GM12878 (cell line): ENCODE results near the gene EFCAB9. TPM values are rescaled to one million over a fixed set of nuclear protein-coding genes. Genes with fewer than 3 reads are reported as not detected.

Experiments
- ATAC-seq: fragments of 200-7000 bp; cut with Tn5 transposase; 3 replicates; pipeline ENCODE4 v1.9.1; 2020; ENCODE audit warnings: mild to moderate bottlenecking, moderate library complexity
- BruUV-seq: library from RNA; stranded (reverse); fragments of 400-500 nt; replicated peaks from 2 replicates; lab custom pipeline; 2021; lab: Mats Ljungman, UMichigan
- CTCF ChIA-PET: fragments of 300-600 bp; sonication (Branson Sonifier 250); formaldehyde crosslinking; extraction: SDS; loops from one replicate; lab custom pipeline; 2021; ENCODE audit warnings: inconsistent platforms; lab: Yijun Ruan, JAX
- POLR2A ChIA-PET: fragments of 350-600 bp; formaldehyde crosslinking; extraction: SDS; loops from one replicate; lab custom pipeline; 2021; ENCODE audit warnings: inconsistent platforms; lab: Charles Lee
- RAD21 ChIA-PET: fragments of 300-600 bp; sonication (Branson Sonifier 250); formaldehyde crosslinking; loops from one replicate; lab custom pipeline; 2023; ENCODE audit warnings: antibody characterized with exemption; ENCODE audit not compliant: unreplicated experiment; lab: Charles Lee
- SMC1A ChIA-PET: fragments of 300-600 bp; sonication (Branson Sonifier 250); formaldehyde crosslinking; loops from one replicate; lab custom pipeline; 2023; ENCODE audit not compliant: unreplicated experiment, uncharacterized antibody; lab: Charles Lee
- DNase-seq: peaks from one replicate; pipeline ENCODE4 v3.0.0-alpha.2; 2011; ENCODE audit warnings: low read depth, low spot score
- FAIRE-seq: peaks from 3 replicates; lab custom pipeline; 2011; peaks lifted over from hg19 to GRCh38; lab: Jason Lieb, UNC
- H2AFZ ChIP-seq: 2 replicates; pipeline ENCODE4 v1.6.0; 2011; ENCODE audit warnings: low read depth, low read length, control low read depth; ENCODE audit not compliant: control insufficient read depth
- H3K27ac ChIP-seq: 2 replicates; pipeline ENCODE4 v1.5.1; 2011; ENCODE audit warnings: control low read depth; ENCODE audit not compliant: control insufficient read depth, insufficient read depth
- H3K27me3 ChIP-seq, 2 experiments: replicated peaks in 1 of 2; 2 replicates each; pipeline versions ENCODE4 v1.6.0 to v1.6.1; 2011; ENCODE audit warnings: low read length in 1 of 2; ENCODE audit not compliant: control insufficient read depth in 2 of 2, insufficient read depth in 2 of 2
- H3K36me3 ChIP-seq, 2 experiments: 2 replicates each; pipeline ENCODE4 v1.5.1; 2011; ENCODE audit warnings: low read length in 1 of 2; ENCODE audit not compliant: control insufficient read depth in 2 of 2, insufficient read depth in 2 of 2
- H3K4me1 ChIP-seq: 2 replicates; pipeline ENCODE4 v1.6.1; 2011; ENCODE audit warnings: mild to moderate bottlenecking, low read length, moderate library complexity, mixed read lengths; ENCODE audit not compliant: control insufficient read depth, insufficient read depth
- H3K4me2 ChIP-seq: 2 replicates; pipeline ENCODE4 v1.6.0; 2011; ENCODE audit warnings: control low read depth; ENCODE audit not compliant: control insufficient read depth, insufficient read depth
- H3K4me3 ChIP-seq: fragments of 200-600 bp; sonication (generic); 2 replicates; pipeline ENCODE4 v1.5.1; 2016
- H3K79me2 ChIP-seq: 2 replicates; pipeline ENCODE4 v1.6.0; 2011; ENCODE audit warnings: low read length; ENCODE audit not compliant: control insufficient read depth, insufficient read depth
- H3K9ac ChIP-seq: 2 replicates; pipeline ENCODE4 v1.8.0; 2011; ENCODE audit warnings: low read length, control low read depth, mixed read lengths; ENCODE audit not compliant: control insufficient read depth, insufficient read depth
- H3K9me3 ChIP-seq: replicated peaks from 3 replicates; pipeline ENCODE4 v1.5.1; 2011; ENCODE audit warnings: mild to moderate bottlenecking, low read length; ENCODE audit not compliant: control insufficient read depth, insufficient read depth
- H4K20me1 ChIP-seq: 2 replicates; pipeline ENCODE4 v1.6.0; 2011; ENCODE audit not compliant: control insufficient read depth, insufficient read depth
- FOXK2 ChIP-seq: fragments of 450-650 bp; IDR thresholded peaks from 2 replicates; pipeline ENCODE4 v1.6.1; 2017; ENCODE audit warnings: mild to moderate bottlenecking, moderate library complexity
- KDM1A ChIP-seq: fragments of 200-600 bp; sonication (generic); IDR thresholded peaks from 2 replicates; pipeline ENCODE4 v1.6.1; 2016; ENCODE audit warnings: borderline replicate concordance
- SUZ12 ChIP-seq: fragments of 200-600 bp; sonication (generic); IDR thresholded peaks from one replicate; pipeline ENCODE4 v1.6.1; 2018; ENCODE audit warnings: antibody characterized with exemption, mild to moderate bottlenecking; ENCODE audit not compliant: unreplicated experiment
- ZZZ3 ChIP-seq: IDR thresholded peaks from 2 replicates; pipeline ENCODE4 v1.6.1; 2011; ENCODE audit warnings: low read depth; ENCODE audit not compliant: control insufficient read depth, insufficient read length
- WGBS: methylation state at CpG from one replicate; pipeline ENCODE4 v1.1.6; 2016; ENCODE audit warnings: low lambda C conversion rate; ENCODE audit not compliant: insufficient replicate concordance, insufficient coverage; ENCODE audit errors: missing lambda C conversion rate; 5-methylcytosine and 5-hydroxymethylcytosine counted together
- in situ Hi-C: fragments of 300-500 bp; cut with MboI; formaldehyde crosslinking; loops from 9 replicates; pipeline ENCODE4 v1.14.3; 2018; ENCODE audit warnings: mixed read lengths
- intact Hi-C: fragments of 100-400 bp; cut with micrococcal nuclease; formaldehyde crosslinking; loops from one replicate; pipeline ENCODE4 v1.14.2; 2022; ENCODE audit not compliant: unreplicated experiment
- polyA plus RNA-seq, 11 experiments: library from polyadenylated mRNA; depleted of rRNA in 4 of 11; unstranded in 6 of 11; stranded (reverse) in 5 of 11; fragments of >200 nt; fragmentation: Nextera tagmentation in 4 of 11; fragmentation: Illumina TruSeq in 1 of 11; extraction: Ambion mirVana in 4 of 11; extraction: Trizol in 1 of 11; gene quantifications; 1 replicate in 1 of 11; 2 replicates in 10 of 11; pipeline versions ENCODE4 v1.2.1 to v1.2.3, GENCODE V29; 2011 to 2016; ENCODE audit warnings: inconsistent platforms in 2 of 11, missing spikeins in 2 of 11, low read depth in 1 of 11
- total RNA-seq, 4 experiments: library from RNA; depleted of rRNA in 3 of 4; stranded (reverse); fragments of >200 nt in 3 of 4; fragmentation: Illumina TruSeq in 1 of 4; extraction: Trizol in 1 of 4; gene quantifications; 2 replicates each; pipeline versions ENCODE4 v1.2.1 to v1.2.3, GENCODE V29; 2013 to 2021

The EFCAB9 gene
- total and polyA plus RNA-seq, 10 of the 15 experiments (the other 5 are each of a cell fraction or from before 2014, with no cell fraction given) = 0.73 TPM; not detected in 9

DNA sequence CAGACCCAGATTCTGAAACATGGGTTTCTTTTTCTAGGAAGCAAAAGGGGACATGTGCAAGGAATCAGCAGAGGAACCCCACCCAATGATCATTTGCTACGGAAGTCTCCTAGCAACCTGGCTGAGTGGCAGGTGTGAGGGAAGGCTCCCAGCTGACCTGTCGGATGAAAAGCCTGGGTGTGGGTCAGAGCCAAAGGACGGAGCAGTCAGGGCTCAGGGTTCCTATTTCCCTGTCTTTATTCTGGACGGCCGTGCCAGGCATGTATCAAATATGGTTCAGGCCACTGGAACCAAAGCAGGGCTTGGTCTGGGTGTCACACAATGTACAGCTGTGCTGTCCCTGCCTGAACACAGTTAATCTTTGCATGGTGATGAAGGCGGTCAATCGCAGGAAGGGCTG is 26.1 kb upstream of the EFCAB9 start:
- no peak for FAIRE-seq

DNA sequence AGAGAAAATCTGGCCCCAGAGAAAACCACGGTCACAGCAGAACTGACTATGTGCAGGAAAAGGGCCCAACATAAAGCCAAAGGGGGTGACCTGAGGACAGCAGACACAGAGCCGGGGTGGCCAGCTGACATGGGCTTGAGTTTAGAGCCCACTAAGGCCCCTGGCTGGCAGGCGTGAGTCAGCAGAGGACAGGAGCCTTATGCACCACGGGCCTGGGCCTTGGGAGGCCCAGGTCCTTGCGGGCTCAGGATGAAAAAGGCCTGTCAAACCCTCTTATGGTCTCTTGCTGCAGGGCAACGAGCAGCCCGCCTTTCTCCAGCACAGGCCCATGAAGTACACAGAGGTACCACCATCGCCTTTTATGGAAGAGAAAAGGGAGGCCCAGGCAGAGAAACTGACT is 25.7 kb upstream of the EFCAB9 start:
- in situ Hi-C loops (no loop called here), intact Hi-C loops (no loop called here)
- FAIRE-seq (no peak), DNase-seq (no peak), ATAC-seq (no peak)
- 86% methylated on average over 8 of the region's 8 CpGs for WGBS
- Histone ChIP-seq H3K4me1 (peaks cover 30% of the 10 kb centered on the region), H3K36me3 (peaks cover 18 to 21% of the 10 kb centered on the region in 2 experiments), H3K4me3 (no peak overlapping the region), H3K27ac (no peak overlapping the region), H3K9ac (no peak overlapping the region), H4K20me1 (peaks cover 9% of the 10 kb centered on the region), H3K27me3 (no peaks in the 10 kb centered on the region)
- SMC1A ChIA-PET = interaction anchor here (0.7 kb wide), 1 partner anchor 12 kb away, joined by 3 read pairs; no protein-coding TSS in a partner anchor
- POLR2A ChIA-PET = interaction anchor here (0.6 kb wide), 1 partner anchor 23 kb away, joined by 3 read pairs; no protein-coding TSS in a partner anchor
- RAD21 ChIA-PET = no interaction called here
- no TSS peak for BruUV-seq
- CTCF ChIA-PET = no interaction called here
- TF ChIP-seq ZZZ3 (no peak), SUZ12 (no peak), KDM1A (no peak)
- TF ChIP-seq, all 136 proteins: peak for 0
- Histone ChIP-seq H2AFZ (no peak overlapping the region), H3K9me3 (no peaks in the 10 kb centered on the region; the same call in 2 of the 3 replicates), H3K79me2 (peaks cover 88% of the 10 kb centered on the region), H3K4me2 (no peak overlapping the region)

More for the DNA sequence above, 26.1 kb upstream of the EFCAB9 start:
- in situ Hi-C loops (no loop called here), intact Hi-C loops (no loop called here)
- ATAC-seq (no peak), DNase-seq (no peak)
- WGBS = 94% methylated on average over 7 of the region's 7 CpGs
- no peaks in the 10 kb centered on the region for H3K27me3 ChIP-seq
- SMC1A ChIA-PET = interaction anchor here (0.7 to 3.2 kb wide), 3 partner anchors 7 to 12 kb away, joined by 3 to 16 read pairs (median 3); no protein-coding TSS in a partner anchor
- no peak for TF ChIP-seq FOXK2
- no peak overlapping the region for H3K27ac ChIP-seq
- peaks cover 10% of the 10 kb centered on the region for H4K20me1 ChIP-seq
- no peak overlapping the region for H3K4me2 ChIP-seq
- CTCF ChIA-PET = no interaction called here
- H3K79me2 ChIP-seq = peaks cover 88% of the 10 kb centered on the region
- BruUV-seq = no TSS peak
- H3K9me3 ChIP-seq = no peaks in the 10 kb centered on the region; the same call in 2 of the 3 replicates
- H2AFZ ChIP-seq = no peak overlapping the region
- H3K4me1 ChIP-seq = peaks cover 27% of the 10 kb centered on the region
- RAD21 ChIA-PET = no interaction called here
- POLR2A ChIA-PET = no interaction called here
- no peak overlapping the region for H3K9ac ChIP-seq
- peaks cover 18 to 19% of the 10 kb centered on the region in 2 experiments for H3K36me3 ChIP-seq
- H3K4me3 ChIP-seq = no peak overlapping the region
